Stimulated activated CD4-positive, alpha-beta T cell treated with anti-CD3 and anti-CD28 coated beads, Interleukin-2, amount 100 ng/mL, for 24 hours (primary cell): ENCODE results near the gene TMEM176B.

ENCODE experiments used
- DNase-seq, 2 donors: peaks; one replicate each; pipeline ENCODE4 v3.0.0-alpha.2; 2020

Gene TMEM176B

DNA sequence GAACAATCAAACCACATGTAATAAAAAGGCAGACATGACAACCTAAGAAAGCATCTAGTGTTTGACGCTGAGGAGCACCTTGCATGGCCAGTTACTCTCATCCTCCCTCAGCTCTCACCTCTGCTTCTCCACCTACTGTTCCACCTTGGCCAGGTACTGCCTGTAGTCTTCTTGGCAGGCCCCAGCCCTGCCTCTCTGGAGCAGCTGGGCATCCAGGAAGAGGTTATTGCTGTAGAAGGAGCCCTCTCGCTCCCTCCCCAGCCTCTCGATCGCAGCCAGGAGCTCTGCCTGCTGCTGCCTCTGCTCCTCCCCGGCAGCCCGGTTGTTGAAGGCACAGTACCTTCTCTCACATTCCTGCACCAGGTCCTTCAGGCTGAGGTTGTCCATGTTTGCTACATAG is 53.2 kb downstream of the TMEM176B start:
- peak in 1 of 2 donors; percentile 23 for DNase-seq

DNA sequence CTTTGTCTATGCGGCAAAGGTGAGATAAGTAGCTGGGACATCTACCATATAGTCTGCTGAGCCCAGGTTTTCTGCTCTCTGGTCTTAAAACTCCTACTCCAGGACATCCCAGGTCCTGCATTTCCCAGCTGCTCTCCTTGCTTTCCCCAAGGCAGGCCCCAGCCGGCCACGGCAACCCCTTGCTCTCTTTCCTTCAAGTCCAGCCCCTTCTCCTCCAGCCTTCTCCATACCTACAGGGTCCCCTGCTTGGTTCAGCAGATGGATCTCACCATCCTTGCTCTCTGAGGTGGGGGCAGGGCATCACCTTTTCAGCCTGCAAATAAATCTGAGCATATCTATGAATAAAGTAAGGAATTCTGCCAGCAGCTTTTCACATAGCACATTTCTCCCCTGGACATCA is 54.3 kb downstream of the TMEM176B start:
- DNase-seq = no peak

DNA sequence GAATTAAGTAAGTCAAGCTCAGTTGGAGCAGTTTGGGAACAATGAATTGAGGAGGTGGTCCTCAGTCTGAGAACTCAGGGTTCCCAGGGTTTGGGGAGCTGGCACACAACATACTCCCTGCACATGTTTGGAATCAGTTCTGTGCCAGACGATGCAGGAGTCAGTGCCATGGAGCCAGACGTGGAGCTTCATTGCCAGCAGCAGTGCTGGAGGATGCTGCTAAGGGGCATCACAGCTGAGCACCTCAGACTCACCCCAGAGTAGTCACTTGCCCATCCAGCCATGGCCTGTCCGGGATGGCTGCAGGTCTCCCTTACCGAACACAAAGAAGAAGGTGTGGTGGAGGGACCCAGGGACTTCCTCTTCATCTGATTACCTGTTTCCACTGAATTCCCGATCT is 55.1 kb downstream of the TMEM176B start:
- DNase-seq = no peak

DNA sequence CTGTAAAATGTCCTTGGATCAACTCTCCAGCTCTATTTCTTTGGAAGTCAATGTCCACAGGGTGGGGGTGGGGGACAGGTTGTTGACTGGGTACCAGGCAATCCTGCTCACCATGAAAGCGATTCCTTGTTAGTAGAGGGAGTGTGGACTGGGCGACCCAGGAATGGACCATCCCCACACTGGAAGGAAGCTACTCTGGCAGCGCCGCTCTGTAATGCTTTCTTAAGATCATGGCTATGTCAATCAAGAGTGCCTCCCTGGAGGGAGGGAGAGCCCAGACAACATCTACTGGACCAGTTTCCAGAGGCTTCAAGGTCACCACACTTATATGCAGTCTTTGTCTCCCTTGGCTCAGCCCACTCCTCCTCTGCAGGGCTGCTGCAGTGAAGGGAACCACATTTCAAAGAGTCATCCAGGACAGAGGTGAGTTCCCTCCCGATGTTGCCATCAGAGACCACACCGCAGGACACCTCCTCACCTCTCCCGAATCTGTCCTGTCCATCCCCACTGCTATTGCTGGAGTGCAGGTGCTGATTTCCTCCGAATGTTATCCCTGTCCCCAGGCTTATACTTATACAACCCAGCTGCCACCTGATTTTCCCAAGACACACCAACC is 56.0 kb downstream of the TMEM176B start:
- no peak for DNase-seq

DNA sequence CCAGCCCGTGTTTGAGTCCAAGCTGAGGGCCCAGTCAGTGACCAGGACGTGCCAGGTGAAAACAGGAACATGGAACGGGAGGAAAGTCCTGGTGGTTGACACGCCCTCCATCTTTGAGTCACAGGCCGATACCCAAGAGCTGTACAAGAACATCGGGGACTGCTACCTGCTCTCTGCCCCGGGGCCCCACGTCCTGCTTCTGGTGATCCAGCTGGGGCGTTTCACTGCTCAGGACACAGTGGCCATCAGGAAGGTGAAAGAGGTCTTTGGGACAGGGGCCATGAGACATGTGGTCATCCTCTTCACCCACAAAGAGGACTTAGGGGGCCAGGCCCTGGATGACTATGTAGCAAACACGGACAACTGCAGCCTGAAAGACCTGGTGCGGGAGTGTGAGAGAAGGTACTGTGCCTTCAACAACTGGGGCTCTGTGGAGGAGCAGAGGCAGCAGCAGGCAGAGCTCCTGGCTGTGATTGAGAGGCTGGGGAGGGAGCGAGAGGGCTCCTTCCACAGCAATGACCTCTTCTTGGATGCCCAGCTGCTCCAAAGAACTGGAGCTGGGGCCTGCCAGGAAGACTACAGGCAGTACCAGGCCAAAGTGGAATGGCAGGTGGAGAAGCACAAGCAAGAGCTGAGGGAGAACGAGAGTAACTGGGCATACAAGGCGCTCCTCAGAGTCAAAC is 57.7 kb downstream of the TMEM176B start:
- peak in 1 of 2 donors; percentile 53 for DNase-seq
